GM12864 (cell line): ENCODE data around the gene DCTN2.

Experiments
- DNase-seq: peaks from one replicate; pipeline ENCODE4 v3.0.0-alpha.2; 2011; ENCODE audit warnings: low read depth
- H3K4me3 ChIP-seq: 2 replicates; pipeline ENCODE4 v1.5.1; 2011; ENCODE audit warnings: mild to moderate bottlenecking, low read depth, low read length, control low read depth
- TF ChIP-seq, protein P1 (sequence below): IDR thresholded peaks from 2 replicates; pipeline ENCODE4 v1.5.1; 2011; ENCODE audit warnings: low read depth, mild to moderate bottlenecking, moderate library complexity, low read length, control low read depth, inconsistent platforms; ENCODE audit errors: missing control alignments

DCTN2 gene

DNA sequence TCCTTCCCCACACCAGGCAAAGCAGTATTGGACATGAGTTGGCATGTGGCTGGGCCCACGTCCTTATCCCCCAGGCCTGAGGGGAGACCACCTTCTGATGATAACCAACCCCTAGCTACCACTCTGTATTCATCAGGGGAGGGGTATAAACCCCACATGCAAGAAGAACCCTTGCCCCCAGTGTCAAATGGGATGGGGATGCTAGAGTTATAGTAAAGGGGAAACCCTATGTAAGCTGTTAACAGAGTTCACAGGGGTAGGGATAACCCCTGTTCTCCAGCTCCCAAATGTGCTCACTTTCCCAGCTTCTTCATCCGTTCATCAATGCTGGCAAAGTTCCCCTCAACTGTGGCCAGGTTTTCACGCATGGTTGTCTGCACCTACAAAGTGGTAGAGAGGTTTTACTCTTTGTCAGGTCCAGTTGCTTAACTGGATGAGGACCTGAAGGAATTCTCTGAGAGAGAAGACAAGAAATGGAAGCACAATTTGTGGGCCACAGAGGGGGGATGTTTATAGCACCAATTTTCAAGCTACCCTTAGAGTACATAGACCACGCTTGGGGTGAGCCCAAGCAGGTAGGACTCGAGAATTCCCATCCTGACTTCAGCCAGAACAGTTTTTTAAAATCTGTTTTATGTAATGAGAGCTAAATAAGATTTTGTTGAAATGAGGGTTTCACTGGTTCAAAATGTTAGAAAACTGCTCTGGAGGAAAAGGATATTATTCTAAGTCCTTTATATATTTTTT, 16.4 kb downstream of the DCTN2 start:
- TF ChIP-seq, protein P1, sequence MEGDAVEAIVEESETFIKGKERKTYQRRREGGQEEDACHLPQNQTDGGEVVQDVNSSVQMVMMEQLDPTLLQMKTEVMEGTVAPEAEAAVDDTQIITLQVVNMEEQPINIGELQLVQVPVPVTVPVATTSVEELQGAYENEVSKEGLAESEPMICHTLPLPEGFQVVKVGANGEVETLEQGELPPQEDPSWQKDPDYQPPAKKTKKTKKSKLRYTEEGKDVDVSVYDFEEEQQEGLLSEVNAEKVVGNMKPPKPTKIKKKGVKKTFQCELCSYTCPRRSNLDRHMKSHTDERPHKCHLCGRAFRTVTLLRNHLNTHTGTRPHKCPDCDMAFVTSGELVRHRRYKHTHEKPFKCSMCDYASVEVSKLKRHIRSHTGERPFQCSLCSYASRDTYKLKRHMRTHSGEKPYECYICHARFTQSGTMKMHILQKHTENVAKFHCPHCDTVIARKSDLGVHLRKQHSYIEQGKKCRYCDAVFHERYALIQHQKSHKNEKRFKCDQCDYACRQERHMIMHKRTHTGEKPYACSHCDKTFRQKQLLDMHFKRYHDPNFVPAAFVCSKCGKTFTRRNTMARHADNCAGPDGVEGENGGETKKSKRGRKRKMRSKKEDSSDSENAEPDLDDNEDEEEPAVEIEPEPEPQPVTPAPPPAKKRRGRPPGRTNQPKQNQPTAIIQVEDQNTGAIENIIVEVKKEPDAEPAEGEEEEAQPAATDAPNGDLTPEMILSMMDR = no peak
- DNase-seq = no peak
- H3K4me3 ChIP-seq = no peak overlapping the region

DNA sequence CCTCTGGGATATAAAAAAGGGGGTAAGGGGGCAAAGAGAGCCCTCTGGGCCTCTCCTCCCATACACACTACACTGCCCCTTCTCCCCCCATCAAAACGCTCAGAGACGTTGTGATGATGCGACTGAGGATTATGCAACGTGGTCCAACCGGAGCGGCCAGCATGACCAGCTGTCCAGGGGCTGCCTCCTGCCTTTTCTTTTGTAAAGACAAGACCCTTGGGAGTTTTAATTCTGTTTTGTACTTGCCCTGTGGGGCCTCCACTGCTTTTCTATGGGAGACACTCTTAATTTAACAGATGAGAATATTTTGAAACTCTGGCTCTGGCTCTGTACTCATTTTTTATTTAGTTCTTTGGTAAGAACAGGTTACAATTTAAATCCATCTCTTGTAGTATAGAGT, 17.2 kb downstream of the DCTN2 start:
- no peak overlapping the region for H3K4me3 ChIP-seq
- DNase-seq = no peak
- TF ChIP-seq, protein P1 = no peak

DNA sequence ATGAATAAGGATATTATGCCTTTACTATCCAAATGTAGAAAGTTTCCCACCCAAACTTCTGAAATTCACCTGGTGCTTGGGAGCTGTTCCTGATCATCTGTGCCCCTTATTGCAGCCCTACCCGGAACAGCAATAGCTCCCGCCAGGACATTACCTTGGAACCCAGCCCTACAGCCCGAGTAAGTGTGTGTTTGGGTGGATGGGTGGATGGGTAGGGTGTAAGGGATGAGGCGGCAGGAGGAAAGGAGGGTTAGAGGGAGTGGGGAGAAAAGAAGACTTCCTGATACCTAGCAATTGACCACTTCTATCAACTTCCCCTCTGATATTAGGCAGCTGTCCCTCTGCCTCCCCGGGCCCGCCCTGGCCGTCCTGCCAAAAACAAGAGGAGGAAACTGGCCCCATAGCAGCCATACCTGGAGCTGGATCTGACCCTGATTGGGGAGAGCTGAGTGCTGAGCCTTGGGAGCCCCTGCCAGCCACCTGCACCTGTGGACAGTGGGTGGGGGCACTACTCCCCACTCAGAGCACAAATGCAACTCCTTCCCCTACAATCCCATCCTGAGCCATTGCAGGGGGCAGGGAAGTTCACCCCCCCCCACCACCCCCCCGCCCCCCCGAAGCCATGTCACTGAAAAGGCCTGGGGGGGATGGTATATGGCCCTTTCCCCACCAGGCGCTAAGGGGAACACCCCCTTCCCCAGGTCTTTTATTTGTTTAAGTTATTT, 18.0 kb downstream of the DCTN2 start:
- DNase-seq = no peak
- no peak overlapping the region for H3K4me3 ChIP-seq
- TF ChIP-seq, protein P1 = no peak

DNA sequence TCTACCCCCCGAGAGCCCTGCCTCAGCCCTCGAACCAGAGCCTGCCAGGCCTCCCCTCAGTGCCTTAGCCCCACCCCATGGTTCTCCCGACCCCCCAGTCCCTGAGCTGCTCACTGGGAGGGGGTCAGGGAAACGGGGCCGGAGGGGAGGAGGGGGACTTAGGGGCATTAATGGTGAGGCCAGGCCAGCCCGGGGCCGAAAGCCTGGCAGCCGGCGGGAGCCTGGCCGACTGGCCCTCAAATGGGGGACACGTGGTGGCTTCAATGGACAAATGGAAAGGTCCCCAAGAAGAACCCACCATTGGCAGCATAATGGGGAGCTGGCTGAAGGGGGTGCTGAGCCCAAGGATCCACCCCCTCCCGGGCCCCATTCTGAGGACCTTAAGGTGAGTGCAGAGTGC, 18.8 kb downstream of the DCTN2 start:
- TF ChIP-seq, protein P1 = no peak
- DNase-seq = no peak
- no peak overlapping the region for H3K4me3 ChIP-seq

DNA sequence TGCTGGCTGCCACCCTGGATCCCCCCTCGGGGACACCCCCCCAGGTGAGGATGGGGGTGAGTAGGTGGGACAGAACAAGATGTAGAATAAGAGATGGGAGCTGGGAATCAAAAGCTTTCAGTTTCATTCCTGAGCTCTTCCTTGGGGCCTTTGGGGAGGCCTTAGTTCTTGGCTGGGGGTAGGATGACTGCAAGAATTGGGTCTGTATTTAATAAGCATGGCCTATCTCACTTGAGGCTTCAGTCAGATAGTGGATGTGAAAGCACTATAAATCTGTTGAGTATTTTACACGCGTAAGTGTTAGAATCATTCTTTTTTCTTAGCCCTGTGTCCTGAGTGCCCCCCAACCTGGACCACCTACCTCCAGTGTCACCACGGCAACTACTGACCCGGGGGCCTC, 19.8 kb downstream of the DCTN2 start:
- TF ChIP-seq, protein P1 = no peak
- DNase-seq = no peak

DNA sequence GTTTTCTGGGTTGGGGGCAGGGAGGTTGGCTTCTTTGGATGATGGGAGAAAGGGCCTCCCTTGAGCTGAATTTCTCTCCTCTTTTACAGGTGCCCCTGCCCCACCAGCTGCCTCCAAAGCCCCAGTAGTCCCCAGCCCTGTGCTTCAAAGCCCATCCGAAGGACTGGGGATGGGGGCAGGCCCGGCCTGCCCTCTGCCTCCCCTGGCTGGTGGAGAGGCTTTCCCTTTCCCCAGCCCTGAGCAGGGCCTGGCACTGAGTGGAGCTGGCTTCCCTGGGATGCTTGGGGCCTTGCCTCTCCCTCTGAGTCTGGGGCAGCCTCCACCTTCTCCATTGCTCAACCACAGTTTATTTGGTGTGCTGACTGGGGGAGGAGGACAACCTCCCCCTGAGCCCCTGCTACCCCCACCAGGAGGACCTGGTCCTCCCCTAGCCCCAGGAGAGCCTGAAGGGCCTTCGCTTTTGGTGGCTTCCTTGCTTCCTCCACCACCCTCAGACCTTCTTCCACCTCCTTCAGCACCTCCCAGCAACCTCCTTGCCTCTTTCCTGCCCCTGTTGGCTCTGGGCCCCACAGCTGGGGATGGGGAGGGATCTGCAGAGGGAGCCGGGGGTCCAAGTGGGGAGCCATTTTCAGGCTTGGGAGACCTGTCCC, 20.4 kb downstream of the DCTN2 start:
- TF ChIP-seq, protein P1 = no peak
- no peak for DNase-seq
- no peak overlapping the region for H3K4me3 ChIP-seq

More for the DNA sequence above, 19.8 kb downstream of the DCTN2 start:
- H3K4me3 ChIP-seq = no peak overlapping the region
